Thoracic aorta (tissue), 2 donors: ENCODE measurements around the gene MRGPRF. TPM values are rescaled to one million over a fixed set of nuclear protein-coding genes. Genes with fewer than 3 reads are reported as not detected.

Source experiments
- ATAC-seq: fragments of 150-250 bp; one replicate; pipeline ENCODE4 v1.8.0; 2017; ENCODE audit warnings: low read depth; ENCODE audit not compliant: insufficient number of reproducible peaks, low FRiP score
- DNase-seq: peaks from one replicate; pipeline ENCODE4 v3.0.0-alpha.2; 2020; ENCODE audit warnings: low spot score
- H3K27ac ChIP-seq, 2 donors: fragments of 200-600 bp; sonication (generic); 1 replicate in 1 of 2; 2 replicates in 1 of 2; pipeline ENCODE4 v1.5.1; 2016; ENCODE audit warnings: mild to moderate bottlenecking in 2 of 2, moderate library complexity in 2 of 2
- H3K27me3 ChIP-seq: fragments of 200-600 bp; sonication (generic); replicated peaks from 2 replicates; pipeline ENCODE4 v1.6.0; 2016; ENCODE audit warnings: mild to moderate bottlenecking; ENCODE audit not compliant: insufficient read depth
- H3K36me3 ChIP-seq: fragments of 200-600 bp; sonication (generic); one replicate; pipeline ENCODE4 v1.5.1; 2016
- H3K4me1 ChIP-seq, 2 donors: fragments of 200-600 bp; sonication (generic); 1 replicate in 1 of 2; 2 replicates in 1 of 2; pipeline versions ENCODE4 v1.5.1 to v1.6.0; 2016; ENCODE audit warnings: low read depth in 2 of 2, mild to moderate bottlenecking in 1 of 2; ENCODE audit not compliant: control insufficient read depth in 1 of 2
- H3K4me3 ChIP-seq: fragments of 200-600 bp; sonication (generic); 2 replicates; pipeline ENCODE4 v1.5.1; 2016; ENCODE audit warnings: mild to moderate bottlenecking
- H3K9me3 ChIP-seq: fragments of 200-600 bp; sonication (generic); 2 replicates; pipeline ENCODE4 v1.5.1; 2016
- CTCF ChIP-seq: fragments of 200-600 bp; sonication (generic); IDR thresholded peaks from one replicate; pipeline ENCODE4 v1.5.1; 2019; ENCODE audit warnings: antibody characterized with exemption
- total RNA-seq, 2 donors: library from RNA; depleted of rRNA; stranded (reverse); fragments of >200 nt; gene quantifications; one replicate each; pipeline versions ENCODE4 v1.1.0 to v1.2.3, GENCODE V29; 2016

The MRGPRF gene
- total RNA-seq, 2 donors from 2014 or later = 67.5 to 171 TPM

GRCh38 chr11:68965901-68966853 is 46.9 kb downstream of the MRGPRF start:
- no peak for DNase-seq

GRCh38 chr11:68963779-68964178 is 49.3 kb downstream of the MRGPRF start:
- no peak for ATAC-seq
- Histone ChIP-seq H3K36me3 (no peaks in the 10 kb centered on the region), H3K4me3 (no peak overlapping the region), H3K27ac (no peak overlapping the region), H3K4me1 (no peaks in the 10 kb centered on the region), H3K27me3 (no peaks in the 10 kb centered on the region), H3K9me3 (no peaks in the 10 kb centered on the region)
- DNase-seq = no peak
- no peak for TF ChIP-seq CTCF

More at GRCh38 chr11:68965901-68966853, 46.9 kb downstream of the MRGPRF start:
- H3K4me1 ChIP-seq = no peaks in the 10 kb centered on the region
- H3K27ac ChIP-seq = no peak overlapping the region
- no peak for ATAC-seq
- H3K36me3 ChIP-seq = no peaks in the 10 kb centered on the region
- H3K4me3 ChIP-seq = no peak overlapping the region
- H3K9me3 ChIP-seq = no peaks in the 10 kb centered on the region
- peaks cover 5% of the 10 kb centered on the region for H3K27me3 ChIP-seq
- no peak for TF ChIP-seq CTCF

DNA sequence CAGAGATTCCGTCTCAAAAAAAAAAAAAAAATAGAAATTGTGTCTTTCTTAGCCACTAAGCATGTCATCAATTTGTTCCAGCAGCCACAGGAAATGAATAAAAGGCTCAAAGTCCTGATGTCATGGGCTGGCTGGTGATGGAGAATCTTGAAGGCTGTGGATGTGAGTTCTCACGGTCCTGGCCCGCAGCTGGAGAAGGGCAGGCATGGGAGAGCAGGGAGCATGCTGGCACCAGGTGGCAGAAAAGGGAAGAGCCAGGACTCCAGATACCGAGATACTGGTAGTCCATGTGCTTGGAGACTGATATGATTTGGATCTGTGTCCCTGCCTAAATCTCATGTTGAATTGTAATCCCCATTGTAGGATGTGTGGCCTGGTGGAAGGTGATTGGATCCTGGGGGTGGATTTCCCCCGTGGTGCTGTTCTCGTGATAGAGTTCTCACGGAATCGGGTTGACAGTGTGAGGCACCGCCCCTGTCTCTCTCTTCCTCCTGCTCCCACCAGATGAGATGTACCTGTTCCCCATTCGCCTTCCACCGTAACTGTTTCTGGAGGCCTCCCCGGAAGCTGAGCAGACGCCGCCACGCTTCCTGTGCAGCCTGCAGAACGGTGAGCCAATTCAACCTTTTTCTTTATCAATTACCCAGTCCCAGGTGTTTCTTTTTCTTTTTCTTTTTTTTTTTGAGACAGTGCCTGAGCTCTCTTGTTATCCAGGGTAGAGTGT is 50.4 kb downstream of the MRGPRF start:
- TF ChIP-seq CTCF = peak; percentile 21
- Histone ChIP-seq H3K36me3 (no peaks in the 10 kb centered on the region), H3K27ac (no peak overlapping the region), H3K4me1 (no peaks in the 10 kb centered on the region), H3K9me3 (no peaks in the 10 kb centered on the region), H3K4me3 (no peak overlapping the region), H3K27me3 (no peaks in the 10 kb centered on the region)
- ATAC-seq (no peak), DNase-seq (no peak)

DNA sequence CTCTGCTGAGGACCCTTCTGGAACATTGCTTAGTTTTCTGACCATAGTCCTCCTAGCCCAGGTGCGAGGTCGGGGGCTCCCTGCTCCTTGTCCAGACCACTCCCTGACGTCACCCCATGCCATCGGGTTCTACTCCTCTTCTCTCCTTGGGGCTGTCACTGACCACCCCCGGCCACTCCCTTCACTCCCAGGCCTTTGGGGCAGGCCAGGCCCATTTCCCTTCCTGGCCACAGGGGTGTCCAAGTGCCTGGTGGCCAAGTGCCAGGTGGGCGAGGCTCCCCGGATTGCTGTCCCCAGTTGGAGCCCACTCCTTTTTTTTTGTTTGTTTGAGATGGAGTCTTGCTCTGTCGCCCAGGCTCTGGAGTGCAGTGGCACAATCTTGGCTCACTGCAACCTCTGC is 51.8 kb downstream of the MRGPRF start:
- ATAC-seq = no peak
- H3K27ac ChIP-seq = no peak overlapping the region
- no peak for TF ChIP-seq CTCF
- H3K27me3 ChIP-seq = no peaks in the 10 kb centered on the region
- DNase-seq = no peak
- H3K36me3 ChIP-seq = no peaks in the 10 kb centered on the region
- no peaks in the 10 kb centered on the region for H3K9me3 ChIP-seq
- no peak overlapping the region for H3K4me3 ChIP-seq
- H3K4me1 ChIP-seq = no peaks in the 10 kb centered on the region
